ENCODE measurements around the gene IFI35.
"Not testable (repeated sequence)": the region's sequence is repeated elsewhere in the genome, so short reads cannot be mapped to it uniquely, and the experiment has no call there.

IFI35 gene

GRCh38 chr17:43024407-43025289 lies 18.1 kb downstream of the IFI35 start, which contains the start of gene RND2:
Gene RND2, plus strand, starts transcription at chr17:43025231. Its CDS starts 117 bp downstream, at chr17:43025348.
- peak; percentile 88 for DNase-seq (ENCODE audit: low read depth)

GRCh38 chr17:43025290-43025657 lies 18.7 kb downstream of the IFI35 start:
- DNase-seq (ENCODE audit: low read depth) = no peak

GRCh38 chr17:43025766-43026537 lies 19.4 kb downstream of the IFI35 start:
- DNase-seq (ENCODE audit: low read depth) = no peak

- no peak for DNase-seq (ENCODE audit: low read depth)
Measured at GRCh38 chr17:43026595-43026994, 20.0 kb downstream of the IFI35 start.

- DNase-seq (ENCODE audit: low read depth) = no peak
Measured at GRCh38 chr17:43027091-43028032, 20.8 kb downstream of the IFI35 start.

- DNase-seq (ENCODE audit: low read depth) = no peak
Measured at GRCh38 chr17:43028221-43028861, 21.8 kb downstream of the IFI35 start.

- DNase-seq (ENCODE audit: low read depth) = no peak
Measured at GRCh38 chr17:43030137-43030767, 23.7 kb downstream of the IFI35 start.

GRCh38 chr17:43031666-43032065 lies 25.1 kb downstream of the IFI35 start:
- DNase-seq (ENCODE audit: low read depth) = no peak

- DNase-seq (ENCODE audit: low read depth) = no peak
Measured at GRCh38 chr17:43033948-43034881, 27.6 kb downstream of the IFI35 start.

- DNase-seq (ENCODE audit: low read depth) = no peak
Measured at GRCh38 chr17:43034894-43035293, 28.3 kb downstream of the IFI35 start.

- DNase-seq (ENCODE audit: low read depth) = no peak
Measured at GRCh38 chr17:43039646-43040045, 33.1 kb downstream of the IFI35 start.

- DNase-seq (ENCODE audit: low read depth) = no peak
Measured at GRCh38 chr17:43040655-43041054, 34.1 kb downstream of the IFI35 start.

- DNase-seq (ENCODE audit: low read depth) = no peak
Measured at GRCh38 chr17:43042025-43042628, 35.5 kb downstream of the IFI35 start.

- DNase-seq (ENCODE audit: low read depth) = no peak
Measured at GRCh38 chr17:43043307-43043706, 36.7 kb downstream of the IFI35 start.

GRCh38 chr17:43044024-43044423 lies 37.4 kb downstream of the IFI35 start:
- DNase-seq (ENCODE audit: low read depth) = no peak

GRCh38 chr17:43051969-43052368 lies 45.4 kb downstream of the IFI35 start:
- no peak for DNase-seq (ENCODE audit: low read depth)

- not testable (repeated sequence) for DNase-seq (ENCODE audit: low read depth)
Measured at GRCh38 chr17:43053008-43053407, 46.4 kb downstream of the IFI35 start.

- no peak for DNase-seq (ENCODE audit: low read depth)
Measured at GRCh38 chr17:43056051-43056450, 49.5 kb downstream of the IFI35 start.

- DNase-seq (ENCODE audit: low read depth) = no peak
Measured at GRCh38 chr17:43062984-43063638, 56.5 kb downstream of the IFI35 start.

Measured in non-pigmented ciliary epithelial cell (primary cell).